GM12878 (cell line): ENCODE results near the gene NLN. TPM values are rescaled to one million over a fixed set of nuclear protein-coding genes. Genes with fewer than 3 reads are reported as not detected.
"Not testable (repeated sequence)": the region's sequence is repeated elsewhere in the genome, so short reads cannot be mapped to it uniquely, and the experiment has no call there.

ENCODE experiments used
- ATAC-seq: fragments of 200-7000 bp; cut with Tn5 transposase; 3 replicates; pipeline ENCODE4 v1.9.1; 2020; ENCODE audit warnings: mild to moderate bottlenecking, moderate library complexity
- BruUV-seq: library from RNA; stranded (reverse); fragments of 400-500 nt; replicated peaks from 2 replicates; lab custom pipeline; 2021; lab: Mats Ljungman, UMichigan
- CTCF ChIA-PET: fragments of 300-600 bp; sonication (Branson Sonifier 250); formaldehyde crosslinking; extraction: SDS; loops from one replicate; lab custom pipeline; 2021; ENCODE audit warnings: inconsistent platforms; lab: Yijun Ruan, JAX
- POLR2A ChIA-PET: fragments of 350-600 bp; formaldehyde crosslinking; extraction: SDS; loops from one replicate; lab custom pipeline; 2021; ENCODE audit warnings: inconsistent platforms; lab: Charles Lee
- RAD21 ChIA-PET: fragments of 300-600 bp; sonication (Branson Sonifier 250); formaldehyde crosslinking; loops from one replicate; lab custom pipeline; 2023; ENCODE audit warnings: antibody characterized with exemption; ENCODE audit not compliant: unreplicated experiment; lab: Charles Lee
- SMC1A ChIA-PET: fragments of 300-600 bp; sonication (Branson Sonifier 250); formaldehyde crosslinking; loops from one replicate; lab custom pipeline; 2023; ENCODE audit not compliant: unreplicated experiment, uncharacterized antibody; lab: Charles Lee
- DNase-seq: peaks from one replicate; pipeline ENCODE4 v3.0.0-alpha.2; 2011; ENCODE audit warnings: low read depth, low spot score
- FAIRE-seq: peaks from 3 replicates; lab custom pipeline; 2011; peaks lifted over from hg19 to GRCh38; lab: Jason Lieb, UNC
- H2AFZ ChIP-seq: 2 replicates; pipeline ENCODE4 v1.6.0; 2011; ENCODE audit warnings: low read depth, low read length, control low read depth; ENCODE audit not compliant: control insufficient read depth
- H3K27ac ChIP-seq: 2 replicates; pipeline ENCODE4 v1.5.1; 2011; ENCODE audit warnings: control low read depth; ENCODE audit not compliant: control insufficient read depth, insufficient read depth
- H3K27me3 ChIP-seq, 2 experiments: replicated peaks in 1 of 2; 2 replicates each; pipeline versions ENCODE4 v1.6.0 to v1.6.1; 2011; ENCODE audit warnings: low read length in 1 of 2; ENCODE audit not compliant: control insufficient read depth in 2 of 2, insufficient read depth in 2 of 2
- H3K36me3 ChIP-seq, 2 experiments: 2 replicates each; pipeline ENCODE4 v1.5.1; 2011; ENCODE audit warnings: low read length in 1 of 2; ENCODE audit not compliant: control insufficient read depth in 2 of 2, insufficient read depth in 2 of 2
- H3K4me1 ChIP-seq: 2 replicates; pipeline ENCODE4 v1.6.1; 2011; ENCODE audit warnings: mild to moderate bottlenecking, low read length, moderate library complexity, mixed read lengths; ENCODE audit not compliant: control insufficient read depth, insufficient read depth
- H3K4me2 ChIP-seq: 2 replicates; pipeline ENCODE4 v1.6.0; 2011; ENCODE audit warnings: control low read depth; ENCODE audit not compliant: control insufficient read depth, insufficient read depth
- H3K4me3 ChIP-seq: fragments of 200-600 bp; sonication (generic); 2 replicates; pipeline ENCODE4 v1.5.1; 2016
- H3K79me2 ChIP-seq: 2 replicates; pipeline ENCODE4 v1.6.0; 2011; ENCODE audit warnings: low read length; ENCODE audit not compliant: control insufficient read depth, insufficient read depth
- H3K9ac ChIP-seq: 2 replicates; pipeline ENCODE4 v1.8.0; 2011; ENCODE audit warnings: low read length, control low read depth, mixed read lengths; ENCODE audit not compliant: control insufficient read depth, insufficient read depth
- H3K9me3 ChIP-seq: replicated peaks from 3 replicates; pipeline ENCODE4 v1.5.1; 2011; ENCODE audit warnings: mild to moderate bottlenecking, low read length; ENCODE audit not compliant: control insufficient read depth, insufficient read depth
- H4K20me1 ChIP-seq: 2 replicates; pipeline ENCODE4 v1.6.0; 2011; ENCODE audit not compliant: control insufficient read depth, insufficient read depth
- WGBS: methylation state at CpG from one replicate; pipeline ENCODE4 v1.1.6; 2016; ENCODE audit warnings: low lambda C conversion rate; ENCODE audit not compliant: insufficient replicate concordance, insufficient coverage; ENCODE audit errors: missing lambda C conversion rate; 5-methylcytosine and 5-hydroxymethylcytosine counted together
- in situ Hi-C: fragments of 300-500 bp; cut with MboI; formaldehyde crosslinking; loops from 9 replicates; pipeline ENCODE4 v1.14.3; 2018; ENCODE audit warnings: mixed read lengths
- intact Hi-C: fragments of 100-400 bp; cut with micrococcal nuclease; formaldehyde crosslinking; loops from one replicate; pipeline ENCODE4 v1.14.2; 2022; ENCODE audit not compliant: unreplicated experiment
- polyA plus RNA-seq, 11 experiments: library from polyadenylated mRNA; depleted of rRNA in 4 of 11; unstranded in 6 of 11; stranded (reverse) in 5 of 11; fragments of >200 nt; fragmentation: Nextera tagmentation in 4 of 11; fragmentation: Illumina TruSeq in 1 of 11; extraction: Ambion mirVana in 4 of 11; extraction: Trizol in 1 of 11; gene quantifications; 1 replicate in 1 of 11; 2 replicates in 10 of 11; pipeline versions ENCODE4 v1.2.1 to v1.2.3, GENCODE V29; 2011 to 2016; ENCODE audit warnings: inconsistent platforms in 2 of 11, missing spikeins in 2 of 11, low read depth in 1 of 11
- total RNA-seq, 4 experiments: library from RNA; depleted of rRNA in 3 of 4; stranded (reverse); fragments of >200 nt in 3 of 4; fragmentation: Illumina TruSeq in 1 of 4; extraction: Trizol in 1 of 4; gene quantifications; 2 replicates each; pipeline versions ENCODE4 v1.2.1 to v1.2.3, GENCODE V29; 2013 to 2021

The NLN gene
- total and polyA plus RNA-seq, 10 of the 15 experiments (the other 5 are each of a cell fraction or from before 2014, with no cell fraction given) = 6.8 to 56.9 (median 33.3) TPM

- WGBS = 93% methylated on average over 5 of the region's 5 CpGs
- POLR2A ChIA-PET, in situ Hi-C loops, DNase-seq, H3K79me2 ChIP-seq, intact Hi-C loops, H3K36me3 ChIP-seq, H3K9ac ChIP-seq, H3K4me3 ChIP-seq, SMC1A ChIA-PET, FAIRE-seq, H2AFZ ChIP-seq, H3K27me3 ChIP-seq, H3K4me2 ChIP-seq, CTCF ChIA-PET, H3K27ac ChIP-seq, RAD21 ChIA-PET, H3K9me3 ChIP-seq, H4K20me1 ChIP-seq, BruUV-seq, ATAC-seq, H3K4me1 ChIP-seq: not testable (repeated sequence)
Observed at GRCh38 chr5:65847019-65847418, 125.0 kb downstream of the NLN start.

- 0% methylated on average over 1 of the region's 1 CpG for WGBS
- H3K4me3 ChIP-seq, DNase-seq, intact Hi-C loops, H3K9ac ChIP-seq, H3K79me2 ChIP-seq, H3K27ac ChIP-seq, H3K36me3 ChIP-seq, H3K27me3 ChIP-seq, ATAC-seq, BruUV-seq, RAD21 ChIA-PET, H3K9me3 ChIP-seq, H3K4me1 ChIP-seq, in situ Hi-C loops, H2AFZ ChIP-seq, SMC1A ChIA-PET, CTCF ChIA-PET, H3K4me2 ChIP-seq, POLR2A ChIA-PET, H4K20me1 ChIP-seq, FAIRE-seq: not testable (repeated sequence)
Observed at GRCh38 chr5:65849918-65850317, 127.9 kb downstream of the NLN start.
